Heart left ventricle (tissue), 13 donors: ENCODE data around the gene SLC25A31.

Experiments
- CTCF ChIP-seq, 12 donors: fragments of 200-600 bp; sonication (generic) in 4 of 12; IDR thresholded peaks; one replicate each; pipeline versions ENCODE4 v1.5.0 to v1.8.0; 2018 to 2022; ENCODE audit warnings: antibody characterized with exemption in 12 of 12, mild to moderate bottlenecking in 5 of 12
- POLR2A ChIP-seq, 2 donors: fragments of 450-650 bp; IDR thresholded peaks; one replicate each; pipeline ENCODE4 v1.6.1; 2017; ENCODE audit warnings: antibody characterized with exemption in 2 of 2, mild to moderate bottlenecking in 2 of 2, moderate library complexity in 2 of 2
- donor health status: ischemic (EF 13 %, LVEDD 7.1; RV severe dilation, severe dysfunction).
- donor health status: DM: no; HTN: yes; CAD: no.
- donor health status: DM: no; HTN: no; CAD: no.
- donor health status: ischemic (EF 25% LVEDD 6.9; RV normal size, moderate dysfunction).
- donor health status: ischemic (EF 25% LVEDD 5.7; RV mildly dilated, moderate dysfunction).
- donor health status: ischemic (EF 35%, LVEDD 5.7; RV mildly dilated, moderate dysfunction).
- donor health status: nonischemic (EF 11% LVEDD 7.7; RV severe dilation, severe dysfunction).
- donor health status: DM: yes; HTN: yes; CAD: no.
- donor health status: PGD.
- donor health status: ischemic (EF 29% LVEDD 5.4; RV normal size, mild dysfunction).
- donor health status: nonischemic (EF 23%, LVEDD 6.1; RV moderate dilation, normal function).

GRCh38 chr4:127777487-127777886 lies 47.3 kb downstream of the SLC25A31 start:
- TF ChIP-seq CTCF (IDR thresholded peaks at IDR 0.05) (no peak), POLR2A (IDR thresholded peaks at IDR 0.05) (no peak)
